Measurements from ENCODE around the gene INSIG1. TPM values are rescaled to one million over a fixed set of nuclear protein-coding genes. Genes with fewer than 3 reads are reported as not detected.
A peak's percentile ranks its signal among the peaks of the same experiment; 100 is the strongest.

The INSIG1 gene
- total RNA-seq, 1 experiment from 2014 or later = 91.7 TPM

DNA sequence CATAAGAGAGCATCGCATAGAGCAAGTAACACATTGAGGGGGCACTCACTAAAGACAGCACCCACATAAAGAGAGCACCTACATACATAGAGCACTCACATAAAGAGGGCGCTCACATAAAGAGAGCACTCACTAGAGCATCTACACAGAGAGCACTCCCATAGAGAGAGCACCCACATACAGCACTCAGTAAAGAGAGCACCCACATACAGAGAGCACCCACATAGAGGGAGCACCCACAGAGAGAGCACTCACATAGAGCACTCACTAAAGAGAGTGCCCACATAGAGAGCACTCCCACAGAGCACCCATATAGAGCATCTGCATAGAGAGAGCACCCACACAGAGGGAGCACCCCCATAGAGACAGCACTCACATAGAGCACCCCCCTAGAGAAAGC lies 47.8 kb downstream of the INSIG1 start:
- DNase-seq = no peak
- Histone ChIP-seq H3K36me3 (replicated peaks; ENCODE audit: control insufficient read depth, insufficient read depth, low read length) (no peaks in the 10 kb centered on the region), H3K27me3 (ENCODE audit: control insufficient read depth, insufficient read depth, low read length) (peaks cover 10% of the 10 kb centered on the region), H3K4me3 (ENCODE audit: insufficient read depth, low read depth, low read length) (no peak overlapping the region)

DNA sequence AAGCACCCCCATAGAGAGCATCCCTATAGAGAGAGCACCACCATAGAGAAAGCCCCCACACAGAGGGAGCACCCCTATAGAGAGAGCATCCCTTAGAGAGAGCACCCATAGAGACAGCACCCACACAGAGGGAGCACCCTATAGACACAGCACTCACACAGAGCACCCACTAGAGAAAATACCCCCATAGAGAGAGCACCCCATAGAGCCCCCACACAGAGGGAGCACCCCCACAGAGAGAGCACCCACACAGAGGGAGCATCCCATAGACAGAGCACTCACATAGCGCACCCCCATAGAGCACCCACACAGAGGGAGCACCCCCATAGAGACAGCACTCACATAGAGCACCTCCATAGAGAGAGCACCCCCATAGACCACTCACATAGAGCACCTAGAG lies 48.6 kb downstream of the INSIG1 start:
- H3K36me3 ChIP-seq (replicated peaks; ENCODE audit: control insufficient read depth, insufficient read depth, low read length) = no peaks in the 10 kb centered on the region
- no peak for DNase-seq
- peaks cover 10% of the 10 kb centered on the region for H3K27me3 ChIP-seq (ENCODE audit: control insufficient read depth, insufficient read depth, low read length)
- no peak overlapping the region for H3K4me3 ChIP-seq (ENCODE audit: insufficient read depth, low read depth, low read length)

DNA sequence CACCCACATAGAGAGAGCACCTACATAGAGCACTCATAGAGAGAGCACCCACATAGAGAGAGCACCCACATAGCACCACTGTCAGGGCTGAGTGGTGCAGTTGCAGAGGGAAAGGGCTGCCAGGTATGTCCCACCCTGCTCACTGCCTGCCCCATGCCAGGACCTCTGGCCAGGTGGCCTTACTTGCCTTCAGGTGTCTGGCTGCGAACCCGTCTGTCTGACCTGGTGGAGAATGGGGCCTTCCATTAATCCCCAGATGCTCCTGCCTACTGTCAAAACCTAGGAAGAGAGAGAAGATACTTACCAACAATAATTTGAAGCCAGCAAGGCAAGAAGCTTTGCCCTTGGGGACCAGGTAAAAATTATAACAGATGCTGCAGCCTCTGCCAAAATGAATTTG lies 51.1 kb downstream of the INSIG1 start:
- H3K27me3 ChIP-seq (ENCODE audit: control insufficient read depth, insufficient read depth, low read length) = peaks cover 10% of the 10 kb centered on the region
- no peak overlapping the region for H3K4me3 ChIP-seq (ENCODE audit: insufficient read depth, low read depth, low read length)
- H3K36me3 ChIP-seq (replicated peaks; ENCODE audit: control insufficient read depth, insufficient read depth, low read length) = no peaks in the 10 kb centered on the region
- no peak for DNase-seq

DNA sequence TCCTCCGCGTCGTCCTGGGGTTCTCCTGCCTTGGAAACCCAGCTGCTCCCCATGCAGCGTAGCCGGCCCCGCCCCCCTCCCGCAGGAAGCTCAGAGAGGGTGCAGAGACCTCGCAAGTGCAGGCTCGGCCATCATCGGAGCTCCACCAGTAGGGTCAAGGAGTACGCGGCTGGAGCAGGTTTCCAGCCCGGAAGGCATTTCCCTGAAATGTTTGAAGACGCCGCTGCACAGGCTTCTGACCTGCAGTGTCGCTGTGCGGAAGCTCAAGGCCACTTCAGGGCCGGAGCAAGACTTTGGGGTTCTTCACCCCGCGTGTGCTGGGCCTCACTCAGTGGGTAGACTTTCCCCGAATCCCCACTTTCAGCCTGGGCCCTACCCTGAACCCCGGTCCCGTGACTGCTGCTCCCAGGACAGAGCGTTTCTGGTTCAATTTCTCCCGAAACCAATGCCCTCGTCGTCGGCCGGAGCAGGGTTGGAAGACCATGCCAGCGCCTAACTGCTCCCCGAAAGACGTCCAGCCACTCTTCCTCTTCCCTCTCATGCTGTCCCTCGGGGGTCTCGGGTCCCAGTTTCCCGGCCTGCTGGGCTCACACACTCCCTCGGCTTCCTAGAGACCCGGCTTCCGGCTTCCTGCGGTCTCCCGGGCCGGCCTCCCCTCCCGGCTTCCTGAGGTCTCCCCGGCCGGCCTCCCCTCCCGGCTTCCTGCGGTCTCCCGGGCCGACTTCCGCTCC lies 52.1 kb downstream of the INSIG1 start:
- peak; percentile 86 for DNase-seq
- H3K36me3 ChIP-seq (replicated peaks; ENCODE audit: control insufficient read depth, insufficient read depth, low read length) = no peaks in the 10 kb centered on the region
- no peak overlapping the region for H3K4me3 ChIP-seq (ENCODE audit: insufficient read depth, low read depth, low read length)
- peaks cover 10% of the 10 kb centered on the region for H3K27me3 ChIP-seq (ENCODE audit: control insufficient read depth, insufficient read depth, low read length)

DNA sequence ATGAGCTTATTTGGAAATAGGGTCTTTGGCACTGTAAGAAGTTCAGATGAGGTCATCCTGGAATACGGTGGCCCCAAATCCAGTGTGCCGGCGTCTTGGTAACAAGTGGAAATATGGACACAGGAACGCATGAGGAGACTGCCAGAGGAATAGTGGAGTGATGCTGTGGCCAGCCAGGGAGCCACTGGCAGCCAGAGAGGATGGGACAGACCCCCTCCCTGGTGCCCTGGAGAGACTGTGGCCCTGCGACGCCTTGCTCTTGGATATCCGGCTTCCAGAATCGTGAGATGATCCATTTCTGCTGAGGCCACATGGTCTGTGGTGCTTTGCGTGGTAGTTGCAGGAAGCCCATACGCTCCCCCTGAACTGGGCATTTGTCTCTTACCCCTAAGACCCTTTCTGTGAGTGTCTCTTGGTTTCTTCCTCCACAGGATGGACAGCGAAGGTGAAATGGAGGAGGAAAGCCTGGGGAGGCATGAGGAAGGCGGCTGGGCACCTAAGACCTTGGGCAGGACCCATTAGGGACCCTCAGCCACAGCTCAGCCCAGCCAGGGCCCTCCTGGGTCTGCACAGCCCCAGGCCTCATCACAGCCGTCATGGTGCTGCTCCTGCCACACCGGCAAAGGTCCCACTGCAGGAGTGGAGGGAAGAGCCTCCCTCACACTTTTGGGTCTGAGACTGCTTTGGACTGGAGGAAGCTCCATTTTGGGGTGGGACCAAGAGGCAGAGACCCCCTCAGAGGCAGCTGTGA lies 53.6 kb downstream of the INSIG1 start:
- Histone ChIP-seq H3K36me3 (replicated peaks; ENCODE audit: control insufficient read depth, insufficient read depth, low read length) (no peaks in the 10 kb centered on the region), H3K27me3 (ENCODE audit: control insufficient read depth, insufficient read depth, low read length) (peaks cover 4% of the 10 kb centered on the region), H3K4me3 (ENCODE audit: insufficient read depth, low read depth, low read length) (no peak overlapping the region)
- DNase-seq = no peak

DNA sequence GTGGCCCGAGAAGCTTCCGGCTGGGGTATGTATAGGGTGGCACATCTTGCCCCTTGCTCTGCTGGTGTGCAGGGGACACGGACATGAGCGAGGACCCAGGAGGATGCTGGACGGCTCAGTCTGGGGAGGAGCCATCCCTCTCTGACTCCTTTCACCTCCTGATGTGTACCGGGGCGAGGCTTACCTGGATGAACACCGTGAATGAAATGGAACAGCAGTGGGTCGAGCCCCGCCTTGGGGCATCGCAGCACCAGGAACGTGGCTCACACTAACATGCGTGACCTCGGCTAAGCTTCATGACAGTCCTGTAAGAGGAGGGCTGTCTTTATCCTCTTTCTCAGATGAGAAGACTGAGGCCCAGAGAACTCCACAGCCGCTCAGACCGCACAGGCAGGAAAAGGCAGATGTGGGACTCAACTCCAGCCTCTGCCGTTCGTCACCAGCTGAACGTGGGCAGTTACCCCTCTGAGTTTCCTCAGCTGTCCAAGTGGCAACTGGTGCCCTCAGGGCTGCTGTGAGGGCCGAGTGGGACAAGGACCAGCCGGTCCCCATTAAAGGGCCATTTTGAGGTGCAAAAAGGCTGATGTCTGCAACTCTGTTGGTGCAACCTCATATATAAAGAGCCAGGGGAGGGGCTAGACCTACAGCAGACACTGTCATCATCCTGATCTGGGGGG lies 54.5 kb downstream of the INSIG1 start:
- DNase-seq = no peak

DNA sequence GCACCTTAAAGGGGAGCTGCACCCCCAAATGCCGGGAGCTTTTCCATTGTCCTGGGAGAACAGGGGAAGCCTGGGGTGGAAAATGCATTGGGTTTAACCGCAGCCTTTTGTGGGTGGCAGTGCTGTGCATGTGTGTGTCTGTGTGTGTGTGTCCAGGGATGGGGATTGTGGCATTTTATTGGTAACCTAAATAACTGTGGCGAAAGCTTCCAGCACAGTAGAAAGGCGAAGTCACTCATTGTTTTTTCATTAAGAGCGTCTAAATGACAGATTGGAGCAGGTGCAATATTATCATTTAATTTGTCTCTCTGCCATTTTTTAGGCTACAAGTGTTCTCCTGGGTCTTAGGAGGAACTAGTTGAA lies 55.1 kb downstream of the INSIG1 start:
- Histone ChIP-seq H3K27me3 (ENCODE audit: control insufficient read depth, insufficient read depth, low read length) (peaks cover 4% of the 10 kb centered on the region), H3K36me3 (replicated peaks; ENCODE audit: control insufficient read depth, insufficient read depth, low read length) (no peaks in the 10 kb centered on the region), H3K4me3 (ENCODE audit: insufficient read depth, low read depth, low read length) (no peak overlapping the region)
- no peak for DNase-seq

More for the DNA sequence above, 54.5 kb downstream of the INSIG1 start:
- Histone ChIP-seq H3K4me3 (ENCODE audit: insufficient read depth, low read depth, low read length) (no peak overlapping the region), H3K27me3 (ENCODE audit: control insufficient read depth, insufficient read depth, low read length) (peaks cover 4% of the 10 kb centered on the region), H3K36me3 (replicated peaks; ENCODE audit: control insufficient read depth, insufficient read depth, low read length) (no peaks in the 10 kb centered on the region)

DNA sequence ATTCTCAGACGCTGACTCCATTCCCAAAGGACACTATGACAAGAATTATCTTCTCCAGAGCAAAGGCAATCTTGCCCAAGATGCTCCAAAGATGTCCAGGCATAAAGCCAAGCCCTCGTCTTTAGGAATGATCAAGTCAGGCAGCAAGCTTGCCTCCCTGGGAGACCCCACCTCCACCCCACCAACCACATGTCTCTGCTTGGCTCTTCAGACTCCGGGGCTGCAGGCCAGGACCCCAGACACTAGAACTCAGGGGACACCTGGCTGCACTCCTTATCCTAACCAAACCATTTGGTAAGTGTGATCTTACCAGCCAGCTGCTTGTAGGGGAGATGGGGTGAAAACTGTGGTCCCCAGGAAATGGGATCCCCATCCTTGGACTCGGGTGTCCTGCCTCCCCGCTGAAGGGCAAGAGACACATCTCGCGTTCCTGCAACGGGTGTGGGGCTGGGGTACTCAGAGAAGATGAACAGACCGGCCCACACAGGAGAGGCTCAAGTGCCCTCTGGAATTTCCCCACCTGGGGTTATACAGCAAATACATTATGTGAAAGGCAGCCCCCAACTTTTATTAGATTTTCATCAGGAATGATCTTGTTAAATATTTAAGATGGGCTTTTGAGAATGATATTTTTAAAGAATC lies 55.7 kb downstream of the INSIG1 start:
- no peak overlapping the region for H3K4me3 ChIP-seq (ENCODE audit: insufficient read depth, low read depth, low read length)
- H3K27me3 ChIP-seq (ENCODE audit: control insufficient read depth, insufficient read depth, low read length) = peaks cover 4% of the 10 kb centered on the region
- H3K36me3 ChIP-seq (replicated peaks; ENCODE audit: control insufficient read depth, insufficient read depth, low read length) = no peaks in the 10 kb centered on the region
- no peak for DNase-seq

DNA sequence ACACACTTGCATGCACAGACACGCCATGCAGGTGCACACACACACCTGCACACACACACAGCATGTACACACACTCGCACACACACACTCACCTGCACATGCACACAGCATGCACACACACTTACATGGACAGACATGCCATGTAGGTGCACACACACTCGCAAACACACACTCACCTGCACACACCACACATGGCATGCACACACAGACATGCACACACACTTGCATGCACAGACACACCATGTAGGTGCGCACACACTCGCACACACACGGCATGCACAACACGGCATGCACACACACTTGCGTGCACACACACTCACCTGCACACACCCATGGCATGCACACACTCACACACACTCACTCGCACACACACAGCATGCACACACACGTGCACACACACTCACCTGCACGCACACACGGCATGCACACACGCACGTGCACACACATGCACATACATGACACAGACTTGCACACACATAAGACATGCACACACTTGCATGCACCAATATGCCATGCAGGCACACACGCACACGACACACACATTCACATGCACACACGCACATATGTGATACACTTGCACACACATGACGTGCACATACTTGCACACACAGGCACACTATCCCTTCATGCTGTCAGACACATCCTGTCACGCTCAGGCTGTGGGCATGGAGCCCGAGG lies 56.8 kb downstream of the INSIG1 start:
- Histone ChIP-seq H3K4me3 (ENCODE audit: insufficient read depth, low read depth, low read length) (no peak overlapping the region), H3K27me3 (ENCODE audit: control insufficient read depth, insufficient read depth, low read length) (peaks cover 2% of the 10 kb centered on the region; the same call in 1 of the 2 replicates), H3K36me3 (replicated peaks; ENCODE audit: control insufficient read depth, insufficient read depth, low read length) (no peaks in the 10 kb centered on the region)
- DNase-seq = no peak

DNA sequence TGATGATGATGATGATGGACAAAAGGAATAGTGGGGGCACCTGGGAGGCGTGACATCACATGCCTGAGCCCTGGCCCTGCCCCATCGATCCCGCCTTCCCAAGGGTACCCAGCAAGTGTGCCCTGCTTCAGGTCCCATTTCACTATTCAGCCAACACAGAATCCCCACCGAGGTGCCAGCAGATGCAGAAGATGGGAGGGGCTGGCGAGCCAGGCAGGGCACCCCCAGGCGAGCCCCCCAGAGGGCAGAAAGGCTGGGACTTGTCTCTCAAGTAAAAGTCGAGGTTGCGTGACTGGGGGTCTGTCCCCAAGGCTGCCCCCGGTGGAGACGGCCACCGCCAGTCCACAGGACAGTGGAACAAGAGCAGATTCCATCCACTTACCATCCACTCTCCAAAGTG lies 57.5 kb downstream of the INSIG1 start:
- DNase-seq = no peak
- H3K4me3 ChIP-seq (ENCODE audit: insufficient read depth, low read depth, low read length) = no peak overlapping the region
- H3K27me3 ChIP-seq (ENCODE audit: control insufficient read depth, insufficient read depth, low read length) = no peaks in the 10 kb centered on the region
- H3K36me3 ChIP-seq (replicated peaks; ENCODE audit: control insufficient read depth, insufficient read depth, low read length) = no peaks in the 10 kb centered on the region

DNA sequence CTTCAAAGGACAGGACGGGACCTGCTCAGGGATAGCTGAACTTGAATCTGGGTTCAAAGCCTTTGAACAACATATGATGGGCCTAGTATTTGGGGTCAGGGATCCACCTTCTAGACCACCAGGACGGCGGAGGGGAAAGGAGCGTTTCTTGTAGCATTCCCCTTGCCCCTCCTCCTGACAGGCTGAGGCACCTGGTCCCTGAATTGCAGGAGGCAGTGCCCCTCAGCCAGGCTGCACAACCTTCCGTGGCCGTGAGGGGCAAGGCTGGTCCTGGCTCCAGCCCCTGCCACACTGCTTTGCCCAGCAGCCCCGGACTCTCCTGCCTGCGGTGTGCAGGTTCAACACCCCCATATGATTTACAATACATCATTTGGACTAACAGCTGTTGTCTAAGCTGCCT lies 58.1 kb downstream of the INSIG1 start:
- no peaks in the 10 kb centered on the region for H3K36me3 ChIP-seq (replicated peaks; ENCODE audit: control insufficient read depth, insufficient read depth, low read length)
- DNase-seq = no peak
- H3K27me3 ChIP-seq (ENCODE audit: control insufficient read depth, insufficient read depth, low read length) = no peaks in the 10 kb centered on the region
- no peak overlapping the region for H3K4me3 ChIP-seq (ENCODE audit: insufficient read depth, low read depth, low read length)

DNA sequence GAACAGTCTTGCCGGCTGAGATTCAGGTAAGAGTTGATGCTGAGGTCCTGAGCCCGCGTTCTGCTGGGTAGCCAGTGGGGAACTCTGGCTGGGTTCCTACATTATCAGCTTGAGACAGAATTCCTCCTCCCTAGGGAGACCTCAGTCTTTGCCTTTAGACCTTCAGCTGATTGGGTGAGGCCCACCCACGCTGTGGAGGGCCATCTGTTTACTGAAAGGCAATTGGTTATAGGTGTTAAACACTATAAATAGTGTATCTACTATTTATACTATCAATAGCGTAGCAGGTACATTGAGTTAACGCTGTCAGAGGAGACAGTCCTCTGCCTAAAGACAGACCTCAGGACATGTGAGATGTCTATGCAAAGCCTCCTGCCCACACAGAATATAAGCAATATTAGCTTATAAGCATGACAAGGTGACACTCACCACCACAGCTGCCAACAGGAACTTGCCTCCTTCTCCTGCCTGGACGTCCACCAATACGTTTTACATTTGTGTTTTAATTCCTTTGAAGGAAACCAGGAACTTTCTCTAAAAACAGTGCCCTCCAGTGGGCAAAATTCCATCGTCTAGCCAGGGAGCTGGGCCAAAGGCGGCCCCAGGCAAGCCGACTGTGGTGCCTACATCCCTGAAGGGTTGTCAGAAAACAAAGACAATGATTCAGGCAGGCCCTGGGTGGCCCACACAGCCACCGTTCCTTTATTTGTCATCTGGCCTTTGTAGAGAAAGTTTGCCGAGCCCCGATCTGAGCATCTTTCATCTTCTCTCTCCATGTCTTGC lies 58.8 kb downstream of the INSIG1 start:
- DNase-seq = peak; percentile 90
- no peaks in the 10 kb centered on the region for H3K36me3 ChIP-seq (replicated peaks; ENCODE audit: control insufficient read depth, insufficient read depth, low read length)
- no peak overlapping the region for H3K4me3 ChIP-seq (ENCODE audit: insufficient read depth, low read depth, low read length)
- H3K27me3 ChIP-seq (ENCODE audit: control insufficient read depth, insufficient read depth, low read length) = no peaks in the 10 kb centered on the region

DNA sequence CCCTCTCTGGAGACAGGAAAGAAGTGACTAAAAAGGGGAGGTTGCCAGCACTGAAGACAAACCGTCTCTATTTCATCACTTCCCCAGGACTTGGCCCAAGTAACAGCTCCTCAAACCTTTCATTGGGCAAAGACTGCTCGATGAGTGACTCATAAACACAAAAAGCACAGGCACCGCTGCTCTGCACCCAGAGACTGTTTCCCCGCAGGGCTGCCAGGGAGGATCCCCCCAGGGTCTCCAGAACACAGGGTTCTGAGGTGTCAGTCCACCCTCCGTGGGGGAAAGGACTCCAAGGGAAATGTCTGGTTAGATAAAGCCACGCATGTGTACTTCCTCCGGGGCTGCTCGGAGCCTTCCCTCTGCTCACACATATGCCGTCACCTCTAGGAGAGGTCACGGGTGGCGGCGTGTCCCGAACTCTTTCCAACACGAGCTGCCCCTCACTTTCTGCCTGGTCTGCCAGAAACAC lies 59.9 kb downstream of the INSIG1 start:
- no peak for DNase-seq
- Histone ChIP-seq H3K4me3 (ENCODE audit: insufficient read depth, low read depth, low read length) (no peak overlapping the region), H3K36me3 (replicated peaks; ENCODE audit: control insufficient read depth, insufficient read depth, low read length) (no peaks in the 10 kb centered on the region), H3K27me3 (ENCODE audit: control insufficient read depth, insufficient read depth, low read length) (no peaks in the 10 kb centered on the region)
